ENCODE measurements around the gene RAMP1. TPM values are rescaled to one million over a fixed set of nuclear protein-coding genes. Genes with fewer than 3 reads are reported as not detected.

Gene RAMP1
- total RNA-seq, 1 experiment from 2014 or later: 23.4 TPM

- Histone ChIP-seq H3K27me3 (ENCODE audit: insufficient read depth, low read length) (no peaks in the 10 kb centered on the region), H3K9me3 (ENCODE audit: control insufficient read depth in 1 of 2, insufficient read depth in 1 of 2, low read depth in 1 of 2, low read length in 2 of 2) (peaks cover 4 to 13% of the 10 kb centered on the region in 2 experiments; a peak in 2 of 4 replicates), H4K20me1 (ENCODE audit: insufficient read depth) (no peaks in the 10 kb centered on the region), H3K9me2 (ENCODE audit: insufficient read depth) (no peaks in the 10 kb centered on the region), H3K4me3 (replicated peaks in 1 of 2; ENCODE audit: low read depth in 1 of 2, low read length in 2 of 2) (no peak overlapping the region), H3K79me2 (ENCODE audit: insufficient read depth, low read length) (no peaks in the 10 kb centered on the region), H3K36me3 (ENCODE audit: control insufficient read depth in 1 of 2, insufficient read depth in 2 of 2, low read length in 2 of 2) (no peaks in the 10 kb centered on the region), H2AFZ (ENCODE audit: low read depth, low read length, poor library complexity, severe bottlenecking) (no peak overlapping the region), H3K4me1 (ENCODE audit: control insufficient read depth in 1 of 2, insufficient read depth in 2 of 2, low read length in 2 of 2) (peaks cover 10 to 14% of the 10 kb centered on the region in 2 experiments; a peak in 3 of 4 replicates), H3K27ac (ENCODE audit: low read depth, low read length) (no peak overlapping the region), H3K4me2 (ENCODE audit: low read length) (no peak overlapping the region), H3K9ac (ENCODE audit: low read length) (no peak overlapping the region)
- TF ChIP-seq SP1 (IDR thresholded peaks at IDR 0.05; ENCODE audit: low read depth): no peak
- POLR2A ChIA-PET: no interaction called here
- intact Hi-C loops (cut with micrococcal nuclease): no loop called here
- CTCF ChIA-PET: interaction anchor here (1.3 kb wide), 1 partner anchor 9 kb away, joined by 6 read pairs; no protein-coding TSS in a partner anchor
- no TSS peak for BruUV-seq (replicated peaks)
- RAD21 ChIA-PET (ENCODE audit: low non-redundant PET in 1 of 2, low total read pairs in 2 of 2, uncharacterized antibody in 2 of 2, unreplicated experiment in 2 of 2): no interaction called here
- ATAC-seq (no peak), DNase-seq (ENCODE audit: low read depth, low spot score) (no peak)
These were observed 73.3 kb downstream of the RAMP1 start for GRCh38 chr2:237932731-237933131.

- Histone ChIP-seq H3K9me2 (ENCODE audit: insufficient read depth) (no peaks in the 10 kb centered on the region), H3K9ac (ENCODE audit: low read length) (no peak overlapping the region), H2AFZ (ENCODE audit: low read depth, low read length, poor library complexity, severe bottlenecking) (no peak overlapping the region), H3K4me3 (replicated peaks in 1 of 2; ENCODE audit: low read depth in 1 of 2, low read length in 2 of 2) (no peak overlapping the region), H4K20me1 (ENCODE audit: insufficient read depth) (no peaks in the 10 kb centered on the region), H3K4me1 (ENCODE audit: control insufficient read depth in 1 of 2, insufficient read depth in 2 of 2, low read length in 2 of 2) (peaks cover 10 to 14% of the 10 kb centered on the region in 2 experiments; a peak in 3 of 4 replicates), H3K9me3 (ENCODE audit: control insufficient read depth in 1 of 2, insufficient read depth in 1 of 2, low read depth in 1 of 2, low read length in 2 of 2) (peaks cover 0 to 11% of the 10 kb centered on the region in 2 experiments; a peak in 2 of 4 replicates), H3K4me2 (ENCODE audit: low read length) (no peak overlapping the region), H3K27me3 (ENCODE audit: insufficient read depth, low read length) (no peaks in the 10 kb centered on the region), H3K36me3 (ENCODE audit: control insufficient read depth in 1 of 2, insufficient read depth in 2 of 2, low read length in 2 of 2) (no peaks in the 10 kb centered on the region), H3K27ac (ENCODE audit: low read depth, low read length) (no peak overlapping the region), H3K79me2 (ENCODE audit: insufficient read depth, low read length) (no peaks in the 10 kb centered on the region)
- POLR2A ChIA-PET: no interaction called here
- DNase-seq (ENCODE audit: low read depth, low spot score): no peak
- RAD21 ChIA-PET (ENCODE audit: low non-redundant PET in 1 of 2, low total read pairs in 2 of 2, uncharacterized antibody in 2 of 2, unreplicated experiment in 2 of 2): no interaction called here
- intact Hi-C loops (cut with micrococcal nuclease): no loop called here
- TF ChIP-seq FOSL1 (IDR thresholded peaks at IDR 0.05; ENCODE audit: low read depth) (no peak), SP1 (IDR thresholded peaks at IDR 0.05; ENCODE audit: low read depth) (no peak), EZH2phosphoT487 (IDR thresholded peaks at IDR 0.05; ENCODE audit: borderline replicate concordance) (no peak), EZH2 (IDR thresholded peaks at IDR 0.05) (no peak), EGR1 (IDR thresholded peaks at IDR 0.05; ENCODE audit: low read depth) (no peak), REST (IDR thresholded peaks at IDR 0.05; ENCODE audit: low read depth) (no peak), MAX (IDR thresholded peaks at IDR 0.05) (no peak), CTCF (IDR thresholded peaks at IDR 0.05 in 2 of 3, conservative IDR thresholded peaks at IDR 0.05 in 1 of 3; ENCODE audit: borderline replicate concordance in 1 of 3, insufficient read depth in 1 of 3, low read depth in 2 of 3, low read length in 2 of 3) (no peak), ZFX (IDR thresholded peaks at IDR 0.05) (no peak), ZNF274 (IDR thresholded peaks at IDR 0.05; ENCODE audit: low read depth, low read length) (no peak), ZBTB33 (IDR thresholded peaks at IDR 0.05; ENCODE audit: extremely low read depth, insufficient replicate concordance, low read length) (no peak), JUND (IDR thresholded peaks at IDR 0.05) (no peak)
- CTCF ChIA-PET: no interaction called here
- ATAC-seq: no peak
- BruUV-seq (replicated peaks): no TSS peak
These were observed 74.8 kb downstream of the RAMP1 start for GRCh38 chr2:237934186-237934585.
